ENCODE results near the gene COL18A1. TPM values are rescaled to one million over a fixed set of nuclear protein-coding genes. Genes with fewer than 3 reads are reported as not detected.

The COL18A1 gene
- total and polyA plus RNA-seq, 9 of the 15 experiments (the other 6 are each of a cell fraction or from before 2014, with no cell fraction given) = 0.14 to 16.4 (median 2.0) TPM

GRCh38 chr21:45543710-45544448 lies 138.9 kb downstream of the COL18A1 start:
- BruUV-seq (replicated peaks) = no TSS peak
- no peak overlapping the region for H3K4me3 ChIP-seq
- ATAC-seq (no peak), FAIRE-seq (peak; percentile 26), DNase-seq (ENCODE audit: extremely low read depth in 1 of 4, low spot score in 3 of 4) (no peak)
- H3K27ac ChIP-seq (ENCODE audit: extremely low read depth, low read depth, low read length) = no peak overlapping the region
- POLR2A ChIA-PET = interaction anchor here (0.6 to 0.8 kb wide), 3 partner anchors 31 to 69 kb away, joined by 3 read pairs; no protein-coding TSS in a partner anchor
- in situ Hi-C loops (cut with MboI) (no loop called here), intact Hi-C loops (cut with micrococcal nuclease) (loop anchor here (5.0 kb wide), 1 partner anchor 252 kb away; no protein-coding TSS in a partner anchor)
- 62% methylated on average over 20 of the region's 23 CpGs for WGBS (ENCODE audit: insufficient coverage, low coverage, missing lambda C conversion rate)
- H3K9ac ChIP-seq (ENCODE audit: insufficient read depth in 1 of 2, low read depth in 2 of 2, low read length in 2 of 2) = peak overlapping the region in 1 of 2 experiments; percentile 75; a peak in 2 of 4 replicates
- H3K36me3 ChIP-seq (ENCODE audit: control insufficient read depth, insufficient read depth, low read length) = peaks cover 23% of the 10 kb centered on the region; the same call in 2 of the 3 replicates
- H3K4me2 ChIP-seq (ENCODE audit: insufficient read depth, low read length) = no peak overlapping the region
- CTCF ChIA-PET (ENCODE audit: low intra/inter-chr PET ratio) = no interaction called here
- H4K20me1 ChIP-seq (replicated peaks; ENCODE audit: control insufficient read depth, insufficient read depth, low read length) = no peaks in the 10 kb centered on the region; the same call in 1 of the 2 replicates
- H3K9me1 ChIP-seq (ENCODE audit: control insufficient read depth, insufficient read depth, low read length) = no peaks in the 10 kb centered on the region
- H2AFZ ChIP-seq (ENCODE audit: low read depth, low read length) = no peak overlapping the region
- peaks cover 0 to 13% of the 10 kb centered on the region in 2 experiments; a peak in 4 of 5 replicates for H3K27me3 ChIP-seq (ENCODE audit: control insufficient read depth in 2 of 2, insufficient read depth in 2 of 2, low read length in 2 of 2)
- TF ChIP-seq PHTF2 (CRISPR knock-in tag; IDR thresholded peaks at IDR 0.05) = no peak
- no peak for TF ChIP-seq RBM25 (IDR thresholded peaks at IDR 0.05; ENCODE audit: low read depth, low read length, severe bottlenecking)
- no peak for TF ChIP-seq CREBBP (IDR thresholded peaks at IDR 0.05; ENCODE audit: low read depth, low read length)
- TF ChIP-seq CLOCK (CRISPR knock-in tag; IDR thresholded peaks at IDR 0.05; ENCODE audit: borderline replicate concordance) = no peak
- no peak for TF ChIP-seq NELFE (IDR thresholded peaks at IDR 0.05; ENCODE audit: insufficient read depth, insufficient read length)
- no peaks in the 10 kb centered on the region for H3K9me3 ChIP-seq (replicated peaks; ENCODE audit: control insufficient read depth, insufficient read depth, low read depth, low read length)
- H3K4me1 ChIP-seq (replicated peaks in 1 of 2; ENCODE audit: control insufficient read depth in 2 of 2, insufficient read depth in 2 of 2, low read length in 2 of 2) = peaks cover 7 to 56% of the 10 kb centered on the region in 2 experiments; a peak in 4 of 5 replicates
- H3K79me2 ChIP-seq (ENCODE audit: control insufficient read depth, insufficient read depth, low read length) = peaks cover 28% of the 10 kb centered on the region
